Tibial nerve (tissue), 4 donors: ENCODE results near the gene MTMR2.

Source experiments
- EP300 ChIP-seq, 2 donors: sonication (generic); formaldehyde crosslinking; IDR thresholded peaks; one replicate each; pipeline ENCODE4 v1.6.1; 2017; ENCODE audit warnings: antibody characterized with exemption in 2 of 2, mild to moderate bottlenecking in 1 of 2
- POLR2A ChIP-seq, 2 donors: fragments of 450-650 bp; IDR thresholded peaks; one replicate each; pipeline ENCODE4 v1.6.1; 2017; ENCODE audit warnings: antibody characterized with exemption in 2 of 2, mild to moderate bottlenecking in 2 of 2, moderate library complexity in 2 of 2
- TF ChIP-seq, protein P1 (sequence below), 5 experiments: fragments of 200-600 bp in 3 of 5; fragments of 450-650 bp in 2 of 5; sonication (generic) in 3 of 5; IDR thresholded peaks; one replicate each; pipeline ENCODE4 v1.5.1; 2016 to 2019; ENCODE audit warnings: antibody characterized with exemption in 5 of 5, mild to moderate bottlenecking in 3 of 5, moderate library complexity in 2 of 5

DNA sequence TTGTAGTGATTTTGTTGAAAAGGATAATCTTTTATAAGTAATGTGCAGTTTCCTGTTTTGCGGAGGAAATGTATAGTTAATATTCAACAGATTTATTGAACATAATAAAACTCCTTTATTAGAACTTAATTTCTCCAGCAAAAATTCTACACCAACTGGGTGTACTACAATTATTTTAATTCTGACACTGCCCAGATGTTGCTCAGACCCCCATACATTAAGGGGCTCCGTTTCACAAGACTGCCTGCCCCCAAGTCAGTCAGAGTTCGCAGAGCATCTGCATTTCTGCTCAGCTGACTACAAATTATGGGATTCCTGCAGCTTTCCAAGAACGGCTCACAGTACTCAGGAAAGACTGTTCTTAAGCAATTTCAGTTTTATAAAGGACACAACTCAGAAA is 127.4 kb downstream of the MTMR2 start:
- TF ChIP-seq POLR2A (IDR thresholded peaks at IDR 0.05) = no peak
- TF ChIP-seq, protein P1, sequence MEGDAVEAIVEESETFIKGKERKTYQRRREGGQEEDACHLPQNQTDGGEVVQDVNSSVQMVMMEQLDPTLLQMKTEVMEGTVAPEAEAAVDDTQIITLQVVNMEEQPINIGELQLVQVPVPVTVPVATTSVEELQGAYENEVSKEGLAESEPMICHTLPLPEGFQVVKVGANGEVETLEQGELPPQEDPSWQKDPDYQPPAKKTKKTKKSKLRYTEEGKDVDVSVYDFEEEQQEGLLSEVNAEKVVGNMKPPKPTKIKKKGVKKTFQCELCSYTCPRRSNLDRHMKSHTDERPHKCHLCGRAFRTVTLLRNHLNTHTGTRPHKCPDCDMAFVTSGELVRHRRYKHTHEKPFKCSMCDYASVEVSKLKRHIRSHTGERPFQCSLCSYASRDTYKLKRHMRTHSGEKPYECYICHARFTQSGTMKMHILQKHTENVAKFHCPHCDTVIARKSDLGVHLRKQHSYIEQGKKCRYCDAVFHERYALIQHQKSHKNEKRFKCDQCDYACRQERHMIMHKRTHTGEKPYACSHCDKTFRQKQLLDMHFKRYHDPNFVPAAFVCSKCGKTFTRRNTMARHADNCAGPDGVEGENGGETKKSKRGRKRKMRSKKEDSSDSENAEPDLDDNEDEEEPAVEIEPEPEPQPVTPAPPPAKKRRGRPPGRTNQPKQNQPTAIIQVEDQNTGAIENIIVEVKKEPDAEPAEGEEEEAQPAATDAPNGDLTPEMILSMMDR (IDR thresholded peaks at IDR 0.05) = no peak
- TF ChIP-seq EP300 (IDR thresholded peaks at IDR 0.05) = no peak
